Putamen (tissue), 1 donor: ENCODE results near the gene OR5AL1.
"Not testable (repeated sequence)": the region's sequence is repeated elsewhere in the genome, so short reads cannot be mapped to it uniquely, and the experiment has no call there.

Experiments used
- DNase-seq: peaks from one replicate; pipeline ENCODE4 v3.0.0-alpha.2; 2016; ENCODE audit warnings: low spot score

OR5AL1 gene

GRCh38 chr11:56412396-56412795 lies at the start of gene OR5AL1:
OR5AL1 (plus strand) TSS chr11:56412696.
- no peak for DNase-seq

GRCh38 chr11:56375324-56375723 lies 37.2 kb upstream of the OR5AL1 start, which contains the start of gene OR8U1:
OR8U1 (plus strand) TSS chr11:56375624; CDS start chr11:56375624, 0 bp downstream.
- no peak for DNase-seq

- DNase-seq: no peak
Observed at GRCh38 chr11:56380120-56380519, 32.4 kb upstream of the OR5AL1 start.

- no peak for DNase-seq
Observed at GRCh38 chr11:56394381-56394780, 18.1 kb upstream of the OR5AL1 start.

GRCh38 chr11:56396047-56396446 lies 16.4 kb upstream of the OR5AL1 start:
- no peak for DNase-seq

GRCh38 chr11:56401858-56402461 lies 10.5 kb upstream of the OR5AL1 start:
- not testable (repeated sequence) for DNase-seq

- DNase-seq: no peak
Observed at GRCh38 chr11:56404393-56404792, 8.1 kb upstream of the OR5AL1 start.

- DNase-seq: no peak
Observed at GRCh38 chr11:56410801-56411200, 1.7 kb upstream of the OR5AL1 start.

GRCh38 chr11:56453521-56453920 lies 41.0 kb downstream of the OR5AL1 start:
- no peak for DNase-seq

GRCh38 chr11:56457076-56457475 lies 44.6 kb downstream of the OR5AL1 start:
- no peak for DNase-seq
